ENCODE results near the gene OPA3. TPM values are rescaled to one million over a fixed set of nuclear protein-coding genes. Genes with fewer than 3 reads are reported as not detected.

Gene OPA3
- total and polyA plus RNA-seq, 2 experiments from 2014 or later = 11.5 to 14.5 TPM

DNA sequence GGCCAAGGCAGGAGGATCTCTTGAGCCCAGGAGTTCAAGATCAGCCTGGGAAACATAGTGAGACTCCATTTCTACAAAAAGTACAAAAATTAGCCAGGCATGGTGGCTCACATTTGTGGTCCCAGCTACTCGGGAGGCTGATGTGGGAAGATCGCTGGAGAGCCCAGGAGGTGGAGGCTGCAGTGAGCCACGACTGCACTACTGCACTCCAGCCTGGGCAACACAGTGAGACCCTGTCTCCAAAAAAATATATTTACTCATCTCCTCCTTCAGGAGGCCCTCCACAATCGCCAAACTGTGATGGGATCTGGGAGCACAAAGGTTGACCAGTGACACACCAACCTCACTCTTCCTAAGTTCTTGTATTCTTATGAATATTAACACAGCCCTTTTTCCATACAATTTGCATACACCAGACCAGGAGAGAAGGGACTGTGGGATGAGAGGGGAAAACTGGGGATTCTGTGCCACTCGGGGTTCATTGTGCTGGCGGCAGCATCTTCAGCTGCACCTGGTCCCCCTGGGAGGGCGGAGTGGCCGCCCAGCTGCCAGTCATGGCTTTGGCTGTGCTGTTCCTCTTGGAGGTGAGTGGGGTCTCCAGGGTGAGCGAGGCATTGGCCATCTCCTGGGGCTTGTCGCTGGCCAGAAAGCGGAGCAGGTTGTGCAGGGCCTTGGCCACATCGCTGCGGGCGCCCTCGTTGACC, 5.8 kb upstream of the OPA3 start (continued):
- TF ChIP-seq, protein P1, sequence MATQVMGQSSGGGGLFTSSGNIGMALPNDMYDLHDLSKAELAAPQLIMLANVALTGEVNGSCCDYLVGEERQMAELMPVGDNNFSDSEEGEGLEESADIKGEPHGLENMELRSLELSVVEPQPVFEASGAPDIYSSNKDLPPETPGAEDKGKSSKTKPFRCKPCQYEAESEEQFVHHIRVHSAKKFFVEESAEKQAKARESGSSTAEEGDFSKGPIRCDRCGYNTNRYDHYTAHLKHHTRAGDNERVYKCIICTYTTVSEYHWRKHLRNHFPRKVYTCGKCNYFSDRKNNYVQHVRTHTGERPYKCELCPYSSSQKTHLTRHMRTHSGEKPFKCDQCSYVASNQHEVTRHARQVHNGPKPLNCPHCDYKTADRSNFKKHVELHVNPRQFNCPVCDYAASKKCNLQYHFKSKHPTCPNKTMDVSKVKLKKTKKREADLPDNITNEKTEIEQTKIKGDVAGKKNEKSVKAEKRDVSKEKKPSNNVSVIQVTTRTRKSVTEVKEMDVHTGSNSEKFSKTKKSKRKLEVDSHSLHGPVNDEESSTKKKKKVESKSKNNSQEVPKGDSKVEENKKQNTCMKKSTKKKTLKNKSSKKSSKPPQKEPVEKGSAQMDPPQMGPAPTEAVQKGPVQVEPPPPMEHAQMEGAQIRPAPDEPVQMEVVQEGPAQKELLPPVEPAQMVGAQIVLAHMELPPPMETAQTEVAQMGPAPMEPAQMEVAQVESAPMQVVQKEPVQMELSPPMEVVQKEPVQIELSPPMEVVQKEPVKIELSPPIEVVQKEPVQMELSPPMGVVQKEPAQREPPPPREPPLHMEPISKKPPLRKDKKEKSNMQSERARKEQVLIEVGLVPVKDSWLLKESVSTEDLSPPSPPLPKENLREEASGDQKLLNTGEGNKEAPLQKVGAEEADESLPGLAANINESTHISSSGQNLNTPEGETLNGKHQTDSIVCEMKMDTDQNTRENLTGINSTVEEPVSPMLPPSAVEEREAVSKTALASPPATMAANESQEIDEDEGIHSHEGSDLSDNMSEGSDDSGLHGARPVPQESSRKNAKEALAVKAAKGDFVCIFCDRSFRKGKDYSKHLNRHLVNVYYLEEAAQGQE (IDR thresholded peaks at IDR 0.05; ENCODE audit: unreplicated experiment) = no peak
- TF ChIP-seq ZNF331 (CRISPR knock-in tag; IDR thresholded peaks at IDR 0.05; ENCODE audit: low read depth) (no peak), ZNF114 (CRISPR knock-in tag; IDR thresholded peaks at IDR 0.05) (no peak), POLR2AphosphoS5 (IDR thresholded peaks at IDR 0.05; ENCODE audit: low read depth) (no peak), EZH2 (IDR thresholded peaks at IDR 0.05; ENCODE audit: low read depth, unreplicated experiment) (no peak), JUNB (IDR thresholded peaks at IDR 0.05; ENCODE audit: unreplicated experiment) (no peak)
- TF ChIP-seq, protein P2, sequence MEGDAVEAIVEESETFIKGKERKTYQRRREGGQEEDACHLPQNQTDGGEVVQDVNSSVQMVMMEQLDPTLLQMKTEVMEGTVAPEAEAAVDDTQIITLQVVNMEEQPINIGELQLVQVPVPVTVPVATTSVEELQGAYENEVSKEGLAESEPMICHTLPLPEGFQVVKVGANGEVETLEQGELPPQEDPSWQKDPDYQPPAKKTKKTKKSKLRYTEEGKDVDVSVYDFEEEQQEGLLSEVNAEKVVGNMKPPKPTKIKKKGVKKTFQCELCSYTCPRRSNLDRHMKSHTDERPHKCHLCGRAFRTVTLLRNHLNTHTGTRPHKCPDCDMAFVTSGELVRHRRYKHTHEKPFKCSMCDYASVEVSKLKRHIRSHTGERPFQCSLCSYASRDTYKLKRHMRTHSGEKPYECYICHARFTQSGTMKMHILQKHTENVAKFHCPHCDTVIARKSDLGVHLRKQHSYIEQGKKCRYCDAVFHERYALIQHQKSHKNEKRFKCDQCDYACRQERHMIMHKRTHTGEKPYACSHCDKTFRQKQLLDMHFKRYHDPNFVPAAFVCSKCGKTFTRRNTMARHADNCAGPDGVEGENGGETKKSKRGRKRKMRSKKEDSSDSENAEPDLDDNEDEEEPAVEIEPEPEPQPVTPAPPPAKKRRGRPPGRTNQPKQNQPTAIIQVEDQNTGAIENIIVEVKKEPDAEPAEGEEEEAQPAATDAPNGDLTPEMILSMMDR (conservative IDR thresholded peaks at IDR 0.05; ENCODE audit: low read depth in 2 of 2) = no peak

- Histone ChIP-seq H3K4me2 (no peak overlapping the region), H3K4me3 (no peak overlapping the region), H3K9me2 (ENCODE audit: insufficient read depth) (no peaks in the 10 kb centered on the region), H3F3A (replicated peaks; ENCODE audit: low read depth) (peaks cover 7% of the 10 kb centered on the region), H3K36me3 (ENCODE audit: insufficient read depth) (no peaks in the 10 kb centered on the region), H2AFZ (no peak overlapping the region), H3K79me2 (replicated peaks; ENCODE audit: insufficient read depth) (no peaks in the 10 kb centered on the region), H3K27me3 (ENCODE audit: insufficient read depth) (peaks cover 38% of the 10 kb centered on the region), H4K20me1 (replicated peaks; ENCODE audit: insufficient read depth) (no peaks in the 10 kb centered on the region; the same call in 1 of the 2 replicates), H3K4me1 (ENCODE audit: insufficient read depth) (no peaks in the 10 kb centered on the region), H3K27ac (ENCODE audit: low read depth) (no peak overlapping the region)
- H3K27me3 Mint-ChIP-seq (ENCODE audit: insufficient read depth, low read depth, poor library complexity) = peaks cover 22% of the 10 kb centered on the region
- no peak for ATAC-seq
- H3K27ac Mint-ChIP-seq = no peak overlapping the region
- H3K4me1 Mint-ChIP-seq = no peaks in the 10 kb centered on the region; the same call in 2 of the 3 replicates
- H3K9me3 Mint-ChIP-seq = peaks cover 8% of the 10 kb centered on the region; the same call in 2 of the 3 replicates
- H3K4me3 Mint-ChIP-seq = no peak overlapping the region; the same call in 2 of the 3 replicates
- no peak for DNase-seq (ENCODE audit: low spot score)
- no peaks in the 10 kb centered on the region; the same call in 2 of the 3 replicates for H3K36me3 Mint-ChIP-seq (ENCODE audit: low read depth)
- TF ChIP-seq, protein P1 (IDR thresholded peaks at IDR 0.05; ENCODE audit: unreplicated experiment) = no peak
- TF ChIP-seq POLR2AphosphoS5 (IDR thresholded peaks at IDR 0.05; ENCODE audit: low read depth) (no peak), JUNB (IDR thresholded peaks at IDR 0.05; ENCODE audit: unreplicated experiment) (no peak), NANOG (IDR thresholded peaks at IDR 0.05; ENCODE audit: borderline replicate concordance) (no peak), ZNF114 (CRISPR knock-in tag; IDR thresholded peaks at IDR 0.05) (no peak)
These were observed 5.2 kb upstream of the OPA3 start for GRCh38 chr19:45589768-45590167.

Measured in GM23338 (cell line).